ENCODE measurements around the gene JAML. TPM values are rescaled to one million over a fixed set of nuclear protein-coding genes. Genes with fewer than 3 reads are reported as not detected.

Gene JAML
- total and polyA plus RNA-seq, 9 of the 15 experiments (the other 6 are each of a cell fraction or from before 2014, with no cell fraction given) = 0.05 to 0.32 (median 0.22) TPM; not detected in 4

- no peak for FAIRE-seq
- no CpG with 5 or more reads among the region's 1 CpG for WGBS (ENCODE audit: insufficient coverage, low coverage, missing lambda C conversion rate)
- no peak for DNase-seq (ENCODE audit: extremely low read depth in 1 of 4, low spot score in 3 of 4)
- ATAC-seq = no peak
- no peak overlapping the region for H3K9ac ChIP-seq (ENCODE audit: insufficient read depth in 1 of 2, low read depth in 2 of 2, low read length in 2 of 2)
- H3K36me3 ChIP-seq (ENCODE audit: control insufficient read depth, insufficient read depth, low read length) = no peaks in the 10 kb centered on the region
- ChIA-PET CTCF (ENCODE audit: low intra/inter-chr PET ratio) (no interaction called here), POLR2A (interaction anchor here (0.8 kb wide), 1 partner anchor 17 kb away, joined by 3 read pairs; no protein-coding TSS in a partner anchor)
- H4K20me1 ChIP-seq (replicated peaks; ENCODE audit: control insufficient read depth, insufficient read depth, low read length) = no peaks in the 10 kb centered on the region
- no TSS peak for BruUV-seq (replicated peaks)
- no peaks in the 10 kb centered on the region for H3K9me1 ChIP-seq (ENCODE audit: control insufficient read depth, insufficient read depth, low read length)
- no peaks in the 10 kb centered on the region for H3K79me2 ChIP-seq (ENCODE audit: control insufficient read depth, insufficient read depth, low read length)
- intact Hi-C loops (cut with micrococcal nuclease) = no loop called here
- H3K4me3 ChIP-seq = no peak overlapping the region
- in situ Hi-C loops (cut with MboI) = no loop called here
- no peak overlapping the region for H3K27ac ChIP-seq (ENCODE audit: extremely low read depth, low read depth, low read length)
- TF ChIP-seq TEAD2 (tag; IDR thresholded peaks at IDR 0.05) (no peak), MCM5 (IDR thresholded peaks at IDR 0.05; ENCODE audit: low read depth) (no peak), ZFX (CRISPR knock-in tag; IDR thresholded peaks at IDR 0.05) (no peak), RBM39 (optimal IDR thresholded peaks at IDR 0.05; ENCODE audit: low read depth, low read length) (no peak), ATF2 (CRISPR knock-in tag; IDR thresholded peaks at IDR 0.05) (no peak), CBFA2T2 (conservative IDR thresholded peaks at IDR 0.05) (no peak), BCLAF1 (IDR thresholded peaks at IDR 0.05; ENCODE audit: borderline replicate concordance in 1 of 2, control insufficient read depth in 1 of 2, low read depth in 2 of 2, low read length in 1 of 2) (no peak), PREB (CRISPR knock-in tag; IDR thresholded peaks at IDR 0.05) (no peak), DACH1 (IDR thresholded peaks at IDR 0.05; ENCODE audit: partially characterized antibody) (no peak), SETDB1 (IDR thresholded peaks at IDR 0.05; ENCODE audit: low read length) (no peak), NONO (IDR thresholded peaks at IDR 0.05; ENCODE audit: low read depth in 2 of 2, low read length in 1 of 2) (no peak), MYBL2 (IDR thresholded peaks at IDR 0.05; ENCODE audit: low read depth) (no peak), MYBL2 (CRISPR knock-in tag; IDR thresholded peaks at IDR 0.05; ENCODE audit: borderline replicate concordance) (no peak)
- H3K9me3 ChIP-seq (replicated peaks; ENCODE audit: control insufficient read depth, insufficient read depth, low read depth, low read length) = no peaks in the 10 kb centered on the region
- H3K27me3 ChIP-seq (ENCODE audit: control insufficient read depth in 2 of 2, insufficient read depth in 2 of 2, low read length in 2 of 2) = peaks cover 9 to 34% of the 10 kb centered on the region in 2 experiments
- H3K4me1 ChIP-seq (replicated peaks in 1 of 2; ENCODE audit: control insufficient read depth in 2 of 2, insufficient read depth in 2 of 2, low read length in 2 of 2) = no peaks in the 10 kb centered on the region
- no peak overlapping the region for H3K4me2 ChIP-seq (ENCODE audit: insufficient read depth, low read length)
- no peak overlapping the region for H2AFZ ChIP-seq (ENCODE audit: low read depth, low read length)
These were observed 5.1 kb downstream of the JAML start for GRCh38 chr11:118219732-118220131.
